HG02870 (cell line): ENCODE results near the gene KNTC1.
"Not testable (repeated sequence)": the region's sequence is repeated elsewhere in the genome, so short reads cannot be mapped to it uniquely, and the experiment has no call there.

Source experiments
- ATAC-seq: cut with Tn5 transposase; IDR thresholded peaks from one replicate; pipeline ENCODE4 v1.9.1; 2021; ENCODE audit warnings: mild to moderate bottlenecking, moderate library complexity; ENCODE audit not compliant: unreplicated experiment

Gene KNTC1

GRCh38 chr12:122503783-122504590 lies 23.1 kb upstream of the KNTC1 start:
- ATAC-seq = no peak

- ATAC-seq = no peak
These were observed 21.5 kb upstream of the KNTC1 start for GRCh38 chr12:122505419-122506051.

GRCh38 chr12:122506393-122506938 lies 20.6 kb upstream of the KNTC1 start:
- ATAC-seq = no peak

- no peak for ATAC-seq
These were observed 18.9 kb upstream of the KNTC1 start for GRCh38 chr12:122508163-122508562.

GRCh38 chr12:122513028-122513427 lies 14.0 kb upstream of the KNTC1 start:
- not testable (repeated sequence) for ATAC-seq

GRCh38 chr12:122513660-122514059 lies 13.4 kb upstream of the KNTC1 start:
- no peak for ATAC-seq

GRCh38 chr12:122515275-122515674 lies 11.8 kb upstream of the KNTC1 start:
- no peak for ATAC-seq

GRCh38 chr12:122516544-122517361 lies 10.3 kb upstream of the KNTC1 start:
- no peak for ATAC-seq

GRCh38 chr12:122517877-122518276 lies 9.2 kb upstream of the KNTC1 start:
- no peak for ATAC-seq

GRCh38 chr12:122518908-122519307 lies 8.1 kb upstream of the KNTC1 start:
- ATAC-seq = no peak

GRCh38 chr12:122519418-122519817 lies 7.6 kb upstream of the KNTC1 start:
- ATAC-seq = no peak

GRCh38 chr12:122520676-122521075 lies 6.4 kb upstream of the KNTC1 start:
- no peak for ATAC-seq

- ATAC-seq = no peak
These were observed 3.8 kb upstream of the KNTC1 start for GRCh38 chr12:122523280-122523679.

- ATAC-seq = no peak
These were observed 3.0 kb upstream of the KNTC1 start for GRCh38 chr12:122523846-122524718.

GRCh38 chr12:122527478-122527944 lies 462 bp downstream of the KNTC1 start:
- no peak for ATAC-seq

- no peak for ATAC-seq
These were observed 1.5 kb downstream of the KNTC1 start for GRCh38 chr12:122528582-122528981.

GRCh38 chr12:122528992-122529391 lies 1.9 kb downstream of the KNTC1 start:
- ATAC-seq = no peak

- no peak for ATAC-seq
These were observed 6.8 kb downstream of the KNTC1 start for GRCh38 chr12:122533856-122534255.

- no peak for ATAC-seq
These were observed 10.0 kb downstream of the KNTC1 start for GRCh38 chr12:122537021-122537420.

GRCh38 chr12:122538496-122538895 lies 11.4 kb downstream of the KNTC1 start:
- ATAC-seq = no peak
